ENCODE data around the gene FAM227B.

- TF ChIP-seq EP300 (IDR thresholded peaks at IDR 0.05): no peak
- no peak for TF ChIP-seq CTCF (IDR thresholded peaks at IDR 0.05)
Measured at GRCh38 chr15:49452595-49452994, 168.0 kb downstream of the FAM227B start.
